Gastrocnemius medialis (tissue), 4 donors: ENCODE measurements around the gene NFX1.

ENCODE experiments used
- CTCF ChIP-seq, 5 experiments: fragments of 450-650 bp in 3 of 5; fragments of 200-600 bp in 2 of 5; sonication (generic) in 2 of 5; IDR thresholded peaks in 4 of 5; conservative IDR thresholded peaks in 1 of 5; 1 replicate in 4 of 5; 2 replicates in 1 of 5; pipeline ENCODE4 v1.5.1; 2016 to 2019; ENCODE audit warnings: antibody characterized with exemption in 5 of 5, mild to moderate bottlenecking in 3 of 5, moderate library complexity in 3 of 5
- POLR2A ChIP-seq, 2 donors: fragments of 450-650 bp; IDR thresholded peaks; one replicate each; pipeline ENCODE4 v1.6.1; 2017; ENCODE audit warnings: antibody characterized with exemption in 2 of 2, mild to moderate bottlenecking in 2 of 2, moderate library complexity in 2 of 2

DNA sequence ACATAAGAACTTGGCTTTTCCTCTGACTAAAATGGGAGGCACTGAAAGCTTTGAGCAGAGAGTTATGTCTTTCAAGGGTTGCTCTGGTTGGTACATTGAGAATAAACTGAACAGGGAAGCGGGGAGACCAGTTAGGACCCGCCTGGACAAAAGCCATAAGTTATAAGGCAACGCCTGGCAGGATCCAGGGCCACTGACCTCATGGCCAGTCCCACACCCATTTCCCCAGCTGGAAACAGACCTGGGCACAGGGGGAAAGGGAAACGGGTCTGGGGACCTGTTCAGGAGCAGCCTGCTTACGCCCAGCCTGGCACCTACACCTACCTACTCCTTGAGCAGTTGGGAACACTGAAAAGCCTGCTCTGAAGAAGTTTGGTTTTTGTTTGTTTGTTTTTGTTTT is 49.0 kb upstream of the NFX1 start:
- TF ChIP-seq CTCF (IDR thresholded peaks at IDR 0.05 in 4 of 5, conservative IDR thresholded peaks at IDR 0.05 in 1 of 5) (no peak), POLR2A (IDR thresholded peaks at IDR 0.05) (no peak)
